H9 (cell line): ENCODE data around the gene LZTFL1. TPM values are rescaled to one million over a fixed set of nuclear protein-coding genes. Genes with fewer than 3 reads are reported as not detected.
A peak's percentile ranks its signal among the peaks of the same experiment; 100 is the strongest.

ENCODE experiments used
- DNase-seq: peaks from one replicate; pipeline ENCODE4 v3.0.0-alpha.2; 2017
- H2AFZ ChIP-seq: one replicate; pipeline ENCODE4 v1.6.1; 2013; ENCODE audit warnings: mild to moderate bottlenecking, low read length, control low read depth, moderate library complexity
- H2AK5ac ChIP-seq: 2 replicates; pipeline ENCODE4 v1.6.1; 2013; ENCODE audit warnings: low read length, control low read depth, mixed read lengths; ENCODE audit not compliant: insufficient read length
- H2BK120ac ChIP-seq: one replicate; pipeline ENCODE4 v1.6.1; 2013; ENCODE audit warnings: low read depth, mild to moderate bottlenecking, low read length, control low read depth, inconsistent platforms; ENCODE audit not compliant: poor library complexity, severe bottlenecking
- H2BK12ac ChIP-seq: 2 replicates; pipeline ENCODE4 v1.6.1; 2013; ENCODE audit warnings: low read length, control low read depth, mixed read lengths, low read depth; ENCODE audit not compliant: insufficient read length
- H2BK15ac ChIP-seq: 2 replicates; pipeline ENCODE4 v1.6.1; 2013; ENCODE audit warnings: low read depth, low read length, control low read depth
- H2BK20ac ChIP-seq: one replicate; pipeline ENCODE4 v1.6.1; 2013; ENCODE audit warnings: low read depth, mild to moderate bottlenecking, low read length, control low read depth, inconsistent platforms; ENCODE audit not compliant: poor library complexity, severe bottlenecking
- H2BK5ac ChIP-seq: 2 replicates; pipeline ENCODE4 v1.6.1; 2013; ENCODE audit warnings: low read length, control low read depth, mixed read lengths; ENCODE audit not compliant: insufficient read length
- H3K14ac ChIP-seq: 2 replicates; pipeline ENCODE4 v1.6.1; 2013; ENCODE audit warnings: low read length, control low read depth; ENCODE audit not compliant: insufficient read depth
- H3K18ac ChIP-seq: 2 replicates; pipeline ENCODE4 v1.6.1; 2013; ENCODE audit warnings: low read depth, mild to moderate bottlenecking, mixed read lengths, low read length, control low read depth; ENCODE audit not compliant: insufficient read length
- H3K23ac ChIP-seq: 2 replicates; pipeline ENCODE4 v1.6.1; 2013; ENCODE audit warnings: low read length, control low read depth, mixed read lengths, low read depth; ENCODE audit not compliant: insufficient read length
- H3K23me2 ChIP-seq: 2 replicates; pipeline ENCODE4 v1.6.1; 2013; ENCODE audit warnings: low read depth, mild to moderate bottlenecking, mixed read lengths, low read length, control low read depth; ENCODE audit not compliant: insufficient read length, poor library complexity, severe bottlenecking
- H3K27ac ChIP-seq: 2 replicates; pipeline ENCODE4 v1.5.1; 2013; ENCODE audit warnings: low read length, control low read depth, mixed read lengths, low read depth; ENCODE audit not compliant: insufficient read length
- H3K27me3 ChIP-seq: 2 replicates; pipeline ENCODE4 v1.6.1; 2013; ENCODE audit warnings: low read length, control low read depth, inconsistent platforms; ENCODE audit not compliant: insufficient read depth
- H3K4ac ChIP-seq: 2 replicates; pipeline ENCODE4 v1.6.1; 2013; ENCODE audit warnings: low read depth, mild to moderate bottlenecking, control low read depth, inconsistent platforms, low read length, moderate library complexity
- H3K4me1 ChIP-seq: 2 replicates; pipeline ENCODE4 v1.6.1; 2013; ENCODE audit warnings: low read length, control low read depth, inconsistent platforms; ENCODE audit not compliant: insufficient read depth
- H3K4me2 ChIP-seq: 2 replicates; pipeline ENCODE4 v1.6.1; 2013; ENCODE audit warnings: low read length, control low read depth, mixed read lengths; ENCODE audit not compliant: insufficient read length, insufficient read depth
- H3K56ac ChIP-seq: 2 replicates; pipeline ENCODE4 v1.6.1; 2013; ENCODE audit warnings: low read depth, mild to moderate bottlenecking, mixed read lengths, low read length, control low read depth; ENCODE audit not compliant: insufficient read length
- H3K79me1 ChIP-seq: 2 replicates; pipeline ENCODE4 v1.6.1; 2013; ENCODE audit warnings: low read depth, mild to moderate bottlenecking, moderate library complexity, low read length, control low read depth, inconsistent platforms; ENCODE audit not compliant: insufficient read depth, poor library complexity, severe bottlenecking
- H3K79me2 ChIP-seq: 2 replicates; pipeline ENCODE4 v1.6.1; 2013; ENCODE audit warnings: low read length, control low read depth, inconsistent platforms; ENCODE audit not compliant: insufficient read depth
- H3K9ac ChIP-seq: 2 replicates; pipeline ENCODE4 v1.6.1; 2013; ENCODE audit warnings: low read length, control low read depth, mixed read lengths; ENCODE audit not compliant: insufficient read length; ENCODE audit errors: extremely low read depth
- H3K9me3 ChIP-seq: one replicate; pipeline ENCODE4 v1.6.1; 2013; ENCODE audit warnings: low read depth, low read length, inconsistent platforms; ENCODE audit not compliant: control insufficient read depth
- H3T11ph ChIP-seq: one replicate; pipeline ENCODE4 v1.6.1; 2013; ENCODE audit warnings: mild to moderate bottlenecking, low read length, control low read depth, inconsistent platforms
- H4K20me1 ChIP-seq: one replicate; pipeline ENCODE4 v1.6.1; 2013; ENCODE audit not compliant: control insufficient read depth, insufficient read length, insufficient read depth
- H4K5ac ChIP-seq: 2 replicates; pipeline ENCODE4 v1.6.1; 2013; ENCODE audit warnings: low read depth, mild to moderate bottlenecking, mixed read lengths, low read length, control low read depth; ENCODE audit not compliant: insufficient read length
- H4K8ac ChIP-seq: replicated peaks from 2 replicates; pipeline ENCODE4 v1.6.1; 2013; ENCODE audit warnings: low read length, control low read depth, mixed read lengths, low read depth; ENCODE audit not compliant: insufficient read length
- H4K91ac ChIP-seq: 2 replicates; pipeline ENCODE4 v1.6.1; 2013; ENCODE audit warnings: low read depth, mild to moderate bottlenecking, moderate library complexity, mixed read lengths, low read length, control low read depth; ENCODE audit not compliant: insufficient read length
- H3K27ac Mint-ChIP-seq, 3 experiments: 2 replicates in 2 of 3; 3 replicates in 1 of 3; pipeline ENCODE4 v1.8.0; 2020 to 2021; ENCODE audit warnings: mixed read lengths in 3 of 3, mild to moderate bottlenecking in 1 of 3, moderate library complexity in 1 of 3
- H3K27me3 Mint-ChIP-seq: 2 replicates; pipeline ENCODE4 v1.8.0; 2021; ENCODE audit warnings: low read depth, mild to moderate bottlenecking, moderate library complexity, mixed read lengths
- H3K36me3 Mint-ChIP-seq, 3 experiments: 2 replicates in 2 of 3; 3 replicates in 1 of 3; pipeline ENCODE4 v1.8.0; 2020 to 2021; ENCODE audit warnings: low read depth in 3 of 3, mixed read lengths in 3 of 3; ENCODE audit not compliant: insufficient read depth in 1 of 3
- H3K4me1 Mint-ChIP-seq, 2 experiments: 2 replicates each; pipeline ENCODE4 v1.8.0; 2020; ENCODE audit warnings: mixed read lengths in 2 of 2
- H3K4me3 Mint-ChIP-seq, 2 experiments: 2 replicates in 1 of 2; 3 replicates in 1 of 2; pipeline ENCODE4 v1.8.0; 2020 to 2021; ENCODE audit warnings: mild to moderate bottlenecking in 2 of 2, mixed read lengths in 2 of 2, moderate library complexity in 1 of 2
- H3K9me3 Mint-ChIP-seq, 2 experiments: 2 replicates in 1 of 2; 3 replicates in 1 of 2; pipeline ENCODE4 v1.8.0; 2020; ENCODE audit warnings: mild to moderate bottlenecking in 2 of 2, mixed read lengths in 2 of 2, moderate library complexity in 1 of 2
- CTCF ChIP-seq: fragments of 200-600 bp; sonication (generic); conservative IDR thresholded peaks from 3 replicates; pipeline ENCODE4 v1.8.0; 2021; ENCODE audit warnings: antibody characterized with exemption, mild to moderate bottlenecking
- WGBS: extraction: QIAGEN DNeasy Blood & Tissue Kit; methylation state at CpG from one replicate; pipeline ENCODE4 v1.1.7; 2013; ENCODE audit warnings: missing lambda C conversion rate, low lambda C conversion rate, mixed read lengths; ENCODE audit not compliant: insufficient read length; ENCODE audit errors: extremely low coverage; 5-methylcytosine and 5-hydroxymethylcytosine counted together
- total RNA-seq: library from RNA; stranded (reverse); gene quantifications from 2 replicates; pipeline ENCODE4 v1.2.1, GENCODE V29; 2021

The LZTFL1 gene
- total RNA-seq, 1 experiment from 2014 or later = 12.2 TPM

- H3K9me3 ChIP-seq = no peaks in the 10 kb centered on the region
- H3K14ac ChIP-seq = no peak overlapping the region; the same call in 1 of the 2 replicates
- H3K9ac ChIP-seq = no peak overlapping the region
- H2BK12ac ChIP-seq = no peak overlapping the region
- no CpG with 5 or more reads among the region's 17 CpGs for WGBS
- no peak overlapping the region for H2AK5ac ChIP-seq
- H4K91ac ChIP-seq = no peak overlapping the region
- H2BK5ac ChIP-seq = no peak overlapping the region
- Mint-ChIP-seq H3K4me1 (peaks cover 17 to 20% of the 10 kb centered on the region in 2 experiments), H3K27me3 (peaks cover 5% of the 10 kb centered on the region), H3K4me3 (no peak overlapping the region), H3K9me3 (no peaks in the 10 kb centered on the region; a peak in 1 of 5 replicates), H3K36me3 (no peaks in the 10 kb centered on the region; a peak in 1 of 7 replicates), H3K27ac (0 out of 7 replicates have a peak overlapping the region, but pooled peaks of 1 of the 3 experiments have one; percentile 65)
- DNase-seq = no peak
- no peak overlapping the region for H3K27ac ChIP-seq
- H3K23me2 ChIP-seq = no peaks in the 10 kb centered on the region
- H3K18ac ChIP-seq = no peak overlapping the region
- H3K23ac ChIP-seq = no peak overlapping the region
- no peak overlapping the region for H3T11ph ChIP-seq
- no peak overlapping the region for H3K4me2 ChIP-seq
- no peak overlapping the region for H3K56ac ChIP-seq
- TF ChIP-seq CTCF = no peak
- no peak overlapping the region for H3K4ac ChIP-seq
- no peak overlapping the region for H2BK120ac ChIP-seq
- H3K79me1 ChIP-seq = no peaks in the 10 kb centered on the region
- H4K8ac ChIP-seq = no peak overlapping the region
- no peaks in the 10 kb centered on the region for H3K4me1 ChIP-seq
- H4K5ac ChIP-seq = no peak overlapping the region
- no peak overlapping the region for H2BK15ac ChIP-seq
- no peaks in the 10 kb centered on the region for H3K79me2 ChIP-seq
- H2AFZ ChIP-seq = no peak overlapping the region
- H3K27me3 ChIP-seq = 0 out of 2 replicates have a peak, but pooled peaks cover 2% of the 10 kb centered on the region
- no peak overlapping the region for H2BK20ac ChIP-seq
- no peaks in the 10 kb centered on the region for H4K20me1 ChIP-seq
Observed at GRCh38 chr3:45775571-45776300, 66.2 kb downstream of the LZTFL1 start.
